Peyer's patch (tissue), 4 donors: ENCODE measurements around the gene OTULINL. TPM values are rescaled to one million over a fixed set of nuclear protein-coding genes. Genes with fewer than 3 reads are reported as not detected.

Source experiments
- DNase-seq, 3 donors: peaks; one replicate each; pipeline ENCODE4 v3.0.0-alpha.2; 2017 to 2019
- H3K27ac ChIP-seq, 4 donors: fragments of 200-600 bp; sonication (generic); one replicate each; pipeline ENCODE4 v1.5.1; 2016 to 2019
- H3K27me3 ChIP-seq, 2 donors: fragments of 200-600 bp; sonication (generic); one replicate each; pipeline ENCODE4 v1.5.1; 2019
- H3K36me3 ChIP-seq, 3 donors: fragments of 200-600 bp; sonication (generic); one replicate each; pipeline ENCODE4 v1.5.1; 2016 to 2019
- H3K4me1 ChIP-seq, 4 donors: fragments of 200-600 bp; sonication (generic); one replicate each; pipeline ENCODE4 v1.5.1; 2016 to 2019
- H3K4me3 ChIP-seq, 4 donors: fragments of 200-600 bp; sonication (generic); 1 replicate in 3 of 4; 2 replicates in 1 of 4; pipeline ENCODE4 v1.5.1; 2016 to 2019; ENCODE audit warnings: mild to moderate bottlenecking in 1 of 4
- H3K9me3 ChIP-seq, 4 donors: fragments of 200-600 bp; sonication (generic); one replicate each; pipeline ENCODE4 v1.5.1; 2016 to 2019; ENCODE audit warnings: mild to moderate bottlenecking in 1 of 4
- POLR2A ChIP-seq, 2 donors: fragments of 450-650 bp; IDR thresholded peaks; one replicate each; pipeline ENCODE4 v1.5.1; 2017; ENCODE audit warnings: antibody characterized with exemption in 2 of 2, mild to moderate bottlenecking in 2 of 2, moderate library complexity in 2 of 2
- total RNA-seq, 4 donors: library from RNA; depleted of rRNA; stranded (reverse); fragments of >200 nt; gene quantifications; one replicate each; pipeline ENCODE4 v1.1.0, GENCODE V29; 2016
- TF ChIP-seq, protein P1 (sequence below), 6 experiments: fragments of 450-650 bp in 4 of 6; fragments of 200-600 bp in 2 of 6; sonication (generic) in 1 of 6; IDR thresholded peaks; one replicate each; pipeline ENCODE4 v1.5.1; 2017 to 2019; ENCODE audit warnings: antibody characterized with exemption in 6 of 6, mild to moderate bottlenecking in 3 of 6, moderate library complexity in 1 of 6

The OTULINL gene
- total RNA-seq, 4 donors from 2014 or later: 18.9 to 33.0 (median 28.8) TPM

- Histone ChIP-seq H3K9me3 (no peaks in the 10 kb centered on the region), H3K27ac (peak overlapping the region; percentile 83 to 96 (median 88)), H3K27me3 (no peaks in the 10 kb centered on the region), H3K4me3 (peak overlapping the region; percentile 72 to 99 (median 88)), H3K4me1 (peaks cover 0 to 37% (median 7%) of the 10 kb centered on the region in 4 donors), H3K36me3 (no peaks in the 10 kb centered on the region)
- peak; percentile 8 to 27 for TF ChIP-seq POLR2A (IDR thresholded peaks at IDR 0.05)
- TF ChIP-seq, protein P1, sequence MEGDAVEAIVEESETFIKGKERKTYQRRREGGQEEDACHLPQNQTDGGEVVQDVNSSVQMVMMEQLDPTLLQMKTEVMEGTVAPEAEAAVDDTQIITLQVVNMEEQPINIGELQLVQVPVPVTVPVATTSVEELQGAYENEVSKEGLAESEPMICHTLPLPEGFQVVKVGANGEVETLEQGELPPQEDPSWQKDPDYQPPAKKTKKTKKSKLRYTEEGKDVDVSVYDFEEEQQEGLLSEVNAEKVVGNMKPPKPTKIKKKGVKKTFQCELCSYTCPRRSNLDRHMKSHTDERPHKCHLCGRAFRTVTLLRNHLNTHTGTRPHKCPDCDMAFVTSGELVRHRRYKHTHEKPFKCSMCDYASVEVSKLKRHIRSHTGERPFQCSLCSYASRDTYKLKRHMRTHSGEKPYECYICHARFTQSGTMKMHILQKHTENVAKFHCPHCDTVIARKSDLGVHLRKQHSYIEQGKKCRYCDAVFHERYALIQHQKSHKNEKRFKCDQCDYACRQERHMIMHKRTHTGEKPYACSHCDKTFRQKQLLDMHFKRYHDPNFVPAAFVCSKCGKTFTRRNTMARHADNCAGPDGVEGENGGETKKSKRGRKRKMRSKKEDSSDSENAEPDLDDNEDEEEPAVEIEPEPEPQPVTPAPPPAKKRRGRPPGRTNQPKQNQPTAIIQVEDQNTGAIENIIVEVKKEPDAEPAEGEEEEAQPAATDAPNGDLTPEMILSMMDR (IDR thresholded peaks at IDR 0.05): peak in 4 of 6 experiments; percentile 35 to 63 (median 56)
- DNase-seq: peak; percentile 69 to 91 (median 85)
Measured at GRCh38 chr5:14581891-14582796, 552 bp downstream of the OTULINL start.

- peaks cover 0 to 37% (median 7%) of the 10 kb centered on the region in 4 donors for H3K4me1 ChIP-seq
- no peaks in the 10 kb centered on the region for H3K36me3 ChIP-seq
- no peaks in the 10 kb centered on the region for H3K27me3 ChIP-seq
- H3K4me3 ChIP-seq: peak overlapping the region; percentile 72 to 99 (median 88)
- no peak for DNase-seq
- H3K27ac ChIP-seq: peak overlapping the region in 3 of 4 donors; percentile 83 to 90 (median 86)
- H3K9me3 ChIP-seq: no peaks in the 10 kb centered on the region
- no peak for TF ChIP-seq POLR2A (IDR thresholded peaks at IDR 0.05)
- TF ChIP-seq, protein P1 (IDR thresholded peaks at IDR 0.05): no peak
Measured at GRCh38 chr5:14582797-14583137, 1.2 kb downstream of the OTULINL start.

DNA sequence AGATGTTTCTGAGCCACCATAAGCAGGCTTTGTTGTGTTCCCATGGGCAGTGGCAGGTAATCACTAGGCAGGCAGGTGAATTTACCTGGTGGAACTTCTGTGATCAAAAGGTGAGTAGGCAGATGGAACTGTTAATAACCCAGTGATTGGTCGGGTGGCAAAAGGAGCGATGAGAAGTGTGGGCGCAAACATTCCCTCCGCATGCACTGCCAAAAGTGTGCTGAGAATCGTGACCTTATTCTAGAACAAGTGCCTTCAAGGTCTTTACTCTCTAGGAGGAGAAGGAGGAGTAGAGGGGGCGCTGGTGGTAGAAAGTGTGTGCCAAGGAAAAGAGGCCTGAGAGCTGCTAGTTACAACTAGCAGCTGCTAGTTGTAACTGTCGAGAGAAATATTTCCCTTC is 3.3 kb downstream of the OTULINL start:
- Histone ChIP-seq H3K4me3 (no peak overlapping the region), H3K27me3 (no peaks in the 10 kb centered on the region), H3K36me3 (no peaks in the 10 kb centered on the region), H3K4me1 (peaks cover 0 to 44% (median 7%) of the 10 kb centered on the region in 4 donors), H3K9me3 (no peaks in the 10 kb centered on the region), H3K27ac (no peak overlapping the region)
- no peak for DNase-seq
- TF ChIP-seq POLR2A (IDR thresholded peaks at IDR 0.05): no peak
- TF ChIP-seq, protein P1 (IDR thresholded peaks at IDR 0.05): no peak

DNA sequence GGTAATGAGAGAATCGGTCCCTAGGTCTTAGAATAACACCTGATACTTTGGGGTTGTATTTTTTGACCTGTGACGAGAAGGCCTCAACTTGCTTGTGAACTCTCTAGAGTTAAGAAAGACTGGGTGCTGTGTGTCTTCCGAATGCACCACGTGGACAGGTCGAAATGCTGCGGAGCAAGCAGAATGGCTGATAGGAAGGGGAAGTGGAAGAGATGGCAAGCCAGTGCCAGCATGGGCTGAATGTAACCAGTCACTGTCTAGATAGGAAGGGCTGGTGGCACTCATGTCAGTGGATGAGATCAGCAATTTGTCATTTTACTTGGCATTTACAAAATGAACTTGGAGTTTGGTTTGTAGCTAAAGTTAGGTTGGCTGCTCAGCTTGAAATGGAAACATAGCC is 5.6 kb downstream of the OTULINL start:
- no peaks in the 10 kb centered on the region for H3K9me3 ChIP-seq
- H3K4me3 ChIP-seq: no peak overlapping the region
- H3K27me3 ChIP-seq: no peaks in the 10 kb centered on the region
- H3K27ac ChIP-seq: peak overlapping the region in 1 of 4 donors; percentile 10
- TF ChIP-seq POLR2A (IDR thresholded peaks at IDR 0.05): no peak
- TF ChIP-seq, protein P1 (IDR thresholded peaks at IDR 0.05): no peak
- no peaks in the 10 kb centered on the region for H3K36me3 ChIP-seq
- no peak for DNase-seq
- H3K4me1 ChIP-seq: peaks cover under 1 to 45% (median 6%) of the 10 kb centered on the region in 4 donors

- no peak for DNase-seq
- Histone ChIP-seq H3K4me3 (no peak overlapping the region), H3K4me1 (peaks cover 0 to 46% (median 4%) of the 10 kb centered on the region in 4 donors), H3K27me3 (no peaks in the 10 kb centered on the region), H3K27ac (peak overlapping the region in 2 of 4 donors; percentile 45 to 77), H3K36me3 (no peaks in the 10 kb centered on the region), H3K9me3 (no peaks in the 10 kb centered on the region)
- no peak for TF ChIP-seq POLR2A (IDR thresholded peaks at IDR 0.05)
- TF ChIP-seq, protein P1 (IDR thresholded peaks at IDR 0.05): no peak
Measured at GRCh38 chr5:14588145-14588544, 6.6 kb downstream of the OTULINL start.
